ENCODE results near the gene SLC37A2.
"Not testable (repeated sequence)": the region's sequence is repeated elsewhere in the genome, so short reads cannot be mapped to it uniquely, and the experiment has no call there.

Gene SLC37A2

DNA sequence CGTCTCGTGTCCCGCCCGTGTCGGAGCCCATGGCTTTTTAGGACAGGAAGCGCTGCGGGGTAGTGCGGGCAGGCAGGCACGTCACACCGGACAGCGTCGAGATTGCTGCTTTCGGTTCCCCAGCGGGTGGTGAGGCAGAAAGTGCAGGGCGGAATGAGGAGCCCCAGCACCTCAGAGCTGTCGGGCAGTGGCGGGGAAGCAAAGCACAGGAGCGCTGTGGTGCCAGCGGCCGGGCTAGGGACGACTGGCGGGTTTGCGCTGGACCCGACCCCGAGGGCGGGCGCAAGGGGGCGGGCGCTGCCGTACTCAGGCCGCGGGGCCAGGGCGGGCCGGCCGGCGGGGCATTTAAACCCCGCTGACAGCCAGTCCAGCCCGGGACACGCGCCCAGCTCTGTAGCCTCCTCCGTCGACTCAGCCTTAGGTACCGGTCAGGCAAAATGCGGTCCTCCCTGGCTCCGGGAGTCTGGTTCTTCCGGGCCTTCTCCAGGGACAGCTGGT, at the start of gene SLC37A2:
TSS of gene SLC37A2 (plus strand) at position 375 of the 498 bp plus-strand sequence. CDS start at position 438, 63 bp downstream.
- DNase-seq (ENCODE audit: low read depth in 2 of 2), result no peak

GRCh38 chr11:125016413-125016812, 46.7 kb upstream of the SLC37A2 start:
- no peak for DNase-seq (ENCODE audit: low read depth in 2 of 2)

GRCh38 chr11:125020342-125020741, 42.8 kb upstream of the SLC37A2 start:
- DNase-seq (ENCODE audit: low read depth in 2 of 2), result no peak

DNA sequence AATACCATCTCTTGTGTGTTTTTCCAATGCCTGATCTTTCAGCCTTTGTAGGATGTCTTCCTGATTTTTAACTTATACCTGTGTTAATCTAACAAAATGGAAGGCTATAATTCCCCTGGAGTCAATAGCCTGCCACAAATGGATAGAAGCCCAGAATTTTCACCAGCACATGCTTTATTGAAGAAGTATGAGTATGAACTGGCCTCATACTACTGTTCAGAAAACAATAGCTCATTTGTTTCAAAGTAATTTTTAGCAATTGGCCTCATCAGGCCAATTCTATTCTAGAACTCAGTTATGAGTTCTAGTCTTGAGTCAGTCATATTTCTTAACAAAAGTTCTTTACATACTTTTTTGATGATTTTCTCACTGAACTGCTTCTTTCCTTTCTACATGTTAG, 40.6 kb upstream of the SLC37A2 start:
- DNase-seq (ENCODE audit: low read depth in 2 of 2), result no peak

GRCh38 chr11:125025968-125026367, 37.1 kb upstream of the SLC37A2 start:
- no peak for DNase-seq (ENCODE audit: low read depth in 2 of 2)

GRCh38 chr11:125029431-125029830, 33.7 kb upstream of the SLC37A2 start:
- not testable (repeated sequence) for DNase-seq (ENCODE audit: low read depth in 2 of 2)

- peak; percentile 41 to 50 for DNase-seq (ENCODE audit: low read depth in 2 of 2)
These were observed 26.2 kb upstream of the SLC37A2 start for GRCh38 chr11:125036933-125037332.

- DNase-seq (ENCODE audit: low read depth in 2 of 2), result no peak
These were observed 13.8 kb upstream of the SLC37A2 start for GRCh38 chr11:125049164-125049792.

- DNase-seq (ENCODE audit: low read depth in 2 of 2), result no peak
These were observed 11.1 kb upstream of the SLC37A2 start for GRCh38 chr11:125052047-125052446.

- no peak for DNase-seq (ENCODE audit: low read depth in 2 of 2)
These were observed 9.9 kb upstream of the SLC37A2 start for GRCh38 chr11:125053167-125053566.

GRCh38 chr11:125055107-125055715, 7.9 kb upstream of the SLC37A2 start:
- no peak for DNase-seq (ENCODE audit: low read depth in 2 of 2)

- not testable (repeated sequence) for DNase-seq (ENCODE audit: low read depth in 2 of 2)
These were observed 7.0 kb upstream of the SLC37A2 start for GRCh38 chr11:125056111-125056510.

- no peak for DNase-seq (ENCODE audit: low read depth in 2 of 2)
These were observed 6.0 kb upstream of the SLC37A2 start for GRCh38 chr11:125056931-125057692.

DNA sequence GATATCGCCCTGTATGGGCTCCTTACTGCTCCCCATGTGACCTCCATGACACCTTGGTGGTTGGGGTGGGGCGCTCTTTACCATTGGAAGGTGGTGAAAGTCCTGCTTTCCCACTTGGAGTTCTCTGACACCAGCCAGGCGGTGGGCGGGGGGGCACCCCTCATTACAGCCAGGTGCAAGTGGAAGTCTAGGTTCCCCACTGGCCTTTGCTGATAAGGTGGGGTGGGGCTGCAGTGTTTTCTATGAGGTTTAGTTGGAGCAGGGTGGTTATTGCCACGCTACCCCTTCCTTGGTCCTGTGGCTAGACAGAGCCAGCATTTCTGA, 5.5 kb upstream of the SLC37A2 start:
- no peak for DNase-seq (ENCODE audit: low read depth in 2 of 2)

DNA sequence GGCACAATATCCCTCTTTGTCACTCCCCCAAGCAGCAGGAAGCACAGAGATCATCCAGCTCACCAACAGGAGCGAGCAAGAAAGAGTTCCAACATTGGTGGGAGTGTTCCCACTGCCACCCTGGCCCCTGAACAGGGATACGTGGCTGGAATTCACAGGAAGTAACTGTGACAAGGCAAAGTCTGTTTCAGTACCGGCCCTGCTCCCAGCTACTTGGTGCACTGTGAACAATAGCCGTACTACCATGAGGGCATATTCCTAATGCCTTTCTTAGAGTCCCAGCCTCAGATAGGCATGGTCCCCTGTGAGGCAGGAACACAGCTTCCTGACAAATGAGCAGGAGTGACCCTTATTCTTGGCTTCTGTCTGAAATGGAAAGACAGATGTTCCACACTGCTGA, 1.8 kb upstream of the SLC37A2 start:
- no peak for DNase-seq (ENCODE audit: low read depth in 2 of 2)

GRCh38 chr11:125062218-125062930, 731 bp upstream of the SLC37A2 start:
- DNase-seq (ENCODE audit: low read depth in 2 of 2), result no peak

GRCh38 chr11:125063429-125064043, 431 bp downstream of the SLC37A2 start:
- DNase-seq (ENCODE audit: low read depth in 2 of 2), result no peak

DNA sequence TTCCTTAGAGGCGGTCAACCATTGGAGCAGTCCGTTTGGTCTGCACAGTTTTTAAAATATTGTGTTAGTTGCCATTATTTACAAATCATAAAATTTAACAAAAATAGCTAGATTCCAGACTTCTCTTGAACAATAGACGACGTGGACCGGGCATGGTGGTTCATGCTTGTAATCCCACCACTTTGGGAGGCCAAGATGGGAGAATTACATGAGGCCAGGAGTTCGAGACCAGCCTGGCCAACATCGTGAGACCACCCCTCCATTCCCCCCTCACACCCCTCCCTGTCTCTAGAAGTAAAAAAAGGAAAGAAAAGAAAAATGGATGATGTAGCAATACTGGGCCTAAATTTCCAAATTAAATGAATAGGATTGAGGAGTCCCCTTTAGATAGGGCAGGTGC, 965 bp downstream of the SLC37A2 start:
- no peak for DNase-seq (ENCODE audit: low read depth in 2 of 2)

DNA sequence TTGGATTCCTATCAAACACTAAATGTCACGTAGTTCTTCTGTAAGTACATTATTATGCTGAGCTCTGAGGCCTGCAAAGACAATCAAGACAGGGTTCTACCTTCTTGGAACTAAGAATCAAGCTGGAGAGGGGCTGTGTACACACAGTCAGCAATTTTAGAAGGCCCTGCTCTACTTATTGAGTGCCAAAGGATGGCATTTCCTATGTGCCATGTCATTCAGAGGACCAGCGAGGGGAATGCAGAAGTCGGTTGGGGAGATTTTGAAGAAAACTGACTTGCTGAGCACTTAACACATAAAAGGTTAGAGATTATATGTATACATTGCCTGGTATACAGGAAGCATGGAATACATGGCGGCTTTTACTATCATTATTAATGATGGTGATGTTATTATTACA, 5.3 kb downstream of the SLC37A2 start:
- no peak for DNase-seq (ENCODE audit: low read depth in 2 of 2)

- DNase-seq (ENCODE audit: low read depth in 2 of 2), result no peak
These were observed 5.9 kb downstream of the SLC37A2 start for GRCh38 chr11:125069008-125069407.

- no peak for DNase-seq (ENCODE audit: low read depth in 2 of 2)
These were observed 6.7 kb downstream of the SLC37A2 start for GRCh38 chr11:125069796-125070195.
